ENCODE results near the gene BRINP1.

The BRINP1 gene

DNA sequence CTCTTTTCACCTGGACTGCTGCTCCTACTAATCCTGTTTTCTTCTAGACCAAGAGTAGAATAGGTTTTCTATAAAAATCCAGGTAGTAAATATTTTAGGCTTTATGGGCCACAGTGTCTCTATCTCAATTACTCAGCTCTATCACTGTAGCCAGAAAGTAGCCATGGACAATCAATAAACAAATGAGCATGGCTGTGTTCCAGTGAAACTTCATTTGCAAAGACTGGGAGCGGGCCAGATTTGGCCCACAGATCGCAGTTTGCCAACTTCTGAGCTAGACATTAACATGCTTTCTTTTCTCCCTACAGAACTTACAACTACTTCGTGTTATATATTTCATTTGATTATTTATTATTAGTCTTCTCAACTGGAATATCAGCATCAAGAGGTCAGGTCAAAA lies 30.2 kb downstream of the BRINP1 start:
- no peak for DNase-seq (ENCODE audit: low spot score)

DNA sequence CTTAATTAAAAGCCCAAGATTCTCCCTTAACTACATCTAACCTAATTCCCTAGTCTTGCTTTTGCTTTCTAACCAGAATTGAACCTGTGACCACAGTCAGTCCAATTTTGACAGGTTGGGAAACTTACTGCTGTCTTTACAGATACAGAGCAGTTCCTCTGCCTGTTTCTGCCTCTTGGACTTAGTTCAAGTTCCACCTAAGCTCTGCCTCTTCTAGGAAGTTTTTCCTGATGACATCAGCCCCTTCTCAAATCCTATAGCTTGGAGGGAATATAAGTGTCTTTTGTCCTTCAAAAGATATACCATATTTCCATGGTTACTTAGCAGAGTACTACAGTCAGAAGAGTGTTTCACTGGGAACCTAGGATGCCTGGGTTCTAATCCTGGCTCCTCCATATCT lies 31.7 kb downstream of the BRINP1 start:
- peak; percentile 54 for DNase-seq (ENCODE audit: low spot score)

DNA sequence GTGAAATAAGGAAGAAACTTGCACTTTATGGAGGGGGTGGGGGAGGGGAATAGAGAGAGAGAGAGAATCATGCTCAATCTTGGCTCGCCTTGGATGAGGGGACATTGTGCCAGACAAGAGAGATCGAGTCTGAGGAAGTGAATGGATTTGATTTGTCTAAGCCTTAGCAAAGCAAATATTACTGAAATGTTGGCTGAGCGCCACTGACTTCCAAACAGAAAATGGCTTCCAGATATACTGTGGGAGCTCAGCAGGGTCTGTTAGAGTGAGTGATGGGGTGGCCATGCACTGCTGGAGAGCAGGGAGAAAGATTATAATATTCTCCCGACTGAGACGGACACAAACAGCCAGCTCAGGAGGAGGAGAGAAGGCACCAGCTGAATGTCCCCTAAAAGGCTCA lies 34.5 kb downstream of the BRINP1 start:
- no peak for DNase-seq (ENCODE audit: low spot score)

DNA sequence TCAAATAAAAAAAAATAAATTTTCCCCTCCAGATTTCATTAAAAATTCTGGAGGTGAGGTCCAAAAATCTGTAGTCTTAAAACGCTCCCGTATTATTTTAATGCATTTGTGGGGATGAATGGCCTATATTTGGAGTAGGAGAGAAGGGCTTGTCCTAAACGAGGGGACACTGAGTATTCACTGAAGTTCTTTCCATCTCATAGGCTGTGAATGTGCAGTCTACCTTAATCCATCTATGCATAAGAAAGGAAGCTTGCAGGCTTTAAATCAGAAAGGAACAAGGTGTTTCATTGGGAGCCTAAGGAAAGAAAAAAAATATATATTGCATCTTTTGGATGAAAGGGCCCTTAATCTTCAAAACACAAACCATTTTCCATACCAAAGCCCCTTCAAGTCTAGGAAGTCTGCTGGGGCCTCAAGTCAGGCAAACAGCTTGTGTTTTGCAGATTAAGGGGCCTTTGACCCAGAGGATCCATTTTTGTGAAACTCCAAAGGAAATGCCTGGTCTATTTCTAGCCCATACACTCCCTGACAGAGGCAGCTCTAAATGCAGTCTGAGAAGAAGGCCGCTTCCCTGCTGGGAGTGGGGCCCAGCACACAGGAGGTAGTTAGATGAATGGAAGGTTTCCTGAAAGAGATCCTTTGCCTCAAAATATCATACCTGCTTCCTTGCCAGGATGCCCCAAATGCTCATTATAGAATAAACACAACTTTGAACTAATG lies 35.6 kb downstream of the BRINP1 start:
- no peak for DNase-seq (ENCODE audit: low spot score)

DNA sequence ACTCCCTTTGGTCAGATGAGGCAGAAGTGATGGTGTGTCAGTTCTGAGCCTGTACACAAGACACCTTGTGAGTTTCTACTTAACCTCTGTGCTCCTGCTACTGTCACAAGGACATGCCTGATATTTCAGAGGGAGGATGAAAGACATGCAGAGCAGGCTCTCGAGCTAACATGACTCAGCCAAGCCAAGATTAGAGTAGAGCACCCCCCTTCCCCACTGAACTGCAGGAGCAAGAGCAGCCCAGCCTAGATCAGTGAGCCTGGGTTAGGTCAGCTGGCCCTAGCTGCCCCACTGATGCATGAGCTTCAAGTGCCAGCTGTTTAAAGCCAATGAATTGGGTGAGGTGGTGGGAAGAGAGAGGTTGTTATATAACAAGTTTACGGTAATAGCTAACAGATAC lies 36.7 kb downstream of the BRINP1 start:
- DNase-seq (ENCODE audit: low spot score) = no peak

DNA sequence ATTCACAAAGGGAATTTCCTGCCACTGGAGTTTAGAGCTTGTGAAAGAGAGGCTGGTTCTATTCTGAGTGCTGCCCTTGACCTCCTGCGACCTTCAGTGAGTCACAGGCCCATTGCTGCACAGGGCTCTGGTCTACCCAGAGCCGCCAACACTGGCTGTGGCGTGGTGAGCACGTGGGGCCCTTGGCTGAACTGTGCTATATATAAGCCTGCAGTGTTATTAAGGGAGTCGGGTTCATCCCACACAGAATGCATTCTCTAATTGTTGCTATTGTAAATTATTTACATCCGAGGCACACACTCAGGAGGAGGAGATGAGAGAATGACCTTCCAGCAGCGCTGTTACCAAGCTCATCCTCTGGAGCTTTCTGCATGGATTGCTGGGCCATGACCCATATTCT lies 47.1 kb downstream of the BRINP1 start:
- no peak for DNase-seq (ENCODE audit: low spot score)

DNA sequence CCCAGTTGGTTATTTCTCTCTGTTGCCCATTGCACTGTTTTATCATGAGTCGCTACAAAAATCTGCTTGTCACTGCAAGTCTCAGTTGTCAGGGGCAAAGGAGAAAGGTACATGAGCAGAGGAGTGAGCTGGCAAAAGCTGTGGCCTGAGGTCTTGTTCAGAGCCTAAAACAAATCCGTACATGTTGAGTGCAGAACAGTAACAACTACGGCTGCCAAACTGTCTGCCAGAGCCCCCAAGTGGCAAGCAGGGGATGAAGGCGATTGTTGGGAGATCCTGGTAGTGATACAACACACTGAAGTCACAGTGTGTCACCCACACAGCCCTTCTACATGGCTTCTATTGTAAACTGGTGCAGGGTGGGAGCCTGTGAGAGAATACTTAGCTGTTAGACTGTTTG lies 50.9 kb downstream of the BRINP1 start:
- peak; percentile 42 for DNase-seq (ENCODE audit: low spot score)

DNA sequence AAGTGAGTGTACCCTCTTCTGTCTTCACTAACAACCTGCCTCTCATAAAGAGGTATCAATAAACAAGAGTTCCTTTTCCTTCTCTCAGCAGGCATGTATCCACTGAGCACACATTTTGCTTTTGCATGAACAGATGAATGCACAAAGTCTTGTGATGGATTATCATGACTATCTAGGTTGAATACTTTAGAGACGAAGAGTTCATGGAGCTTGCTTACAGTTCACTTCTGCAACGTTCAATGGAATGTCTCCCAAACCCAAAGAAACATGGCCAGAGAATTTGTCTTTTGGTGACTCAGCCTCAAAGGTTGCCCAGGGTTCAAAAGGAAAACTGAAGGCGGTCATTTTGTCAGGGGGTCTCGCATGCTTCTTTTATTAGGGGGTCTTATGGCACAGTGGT lies 55.4 kb downstream of the BRINP1 start:
- DNase-seq (ENCODE audit: low spot score) = no peak

DNA sequence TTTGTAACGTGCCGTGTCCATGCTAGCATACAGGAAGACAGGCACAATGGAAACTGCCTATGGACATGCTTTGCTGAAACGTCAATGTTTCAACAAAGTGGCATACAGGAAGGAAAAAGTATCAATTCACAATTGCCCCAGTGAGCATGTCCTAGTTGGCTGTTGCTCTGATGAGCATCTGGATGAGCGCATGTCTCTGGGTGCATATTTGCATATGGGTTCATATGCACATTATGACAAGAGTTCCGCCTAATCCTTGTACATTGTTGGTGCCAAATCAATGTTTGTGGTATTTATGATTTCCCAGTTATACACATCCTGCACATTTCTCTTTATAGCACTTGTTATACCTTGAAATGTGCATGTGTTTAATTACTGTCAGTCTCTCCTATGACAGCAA lies 58.5 kb downstream of the BRINP1 start:
- DNase-seq (ENCODE audit: low spot score) = no peak

DNA sequence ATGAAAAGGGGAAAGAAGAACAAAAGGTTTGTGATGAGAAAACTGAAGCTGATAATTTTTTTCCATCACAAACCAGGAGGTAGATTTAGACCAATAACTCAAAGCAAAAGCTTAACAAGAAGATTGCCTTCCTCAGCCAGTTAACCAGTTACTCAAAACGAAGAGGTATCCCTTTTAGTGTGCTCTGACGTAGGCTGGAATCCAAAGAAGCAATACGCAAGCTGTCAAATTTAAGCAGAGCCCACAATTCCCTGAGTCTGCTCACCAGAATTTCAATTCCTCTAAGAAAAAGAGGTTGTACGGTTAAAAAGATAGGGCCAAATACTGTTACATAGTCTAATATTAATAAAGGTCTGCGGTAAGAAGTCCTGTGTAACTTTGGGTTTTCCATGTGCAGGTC lies 61.8 kb downstream of the BRINP1 start:
- DNase-seq (ENCODE audit: low spot score) = peak; percentile 58

DNA sequence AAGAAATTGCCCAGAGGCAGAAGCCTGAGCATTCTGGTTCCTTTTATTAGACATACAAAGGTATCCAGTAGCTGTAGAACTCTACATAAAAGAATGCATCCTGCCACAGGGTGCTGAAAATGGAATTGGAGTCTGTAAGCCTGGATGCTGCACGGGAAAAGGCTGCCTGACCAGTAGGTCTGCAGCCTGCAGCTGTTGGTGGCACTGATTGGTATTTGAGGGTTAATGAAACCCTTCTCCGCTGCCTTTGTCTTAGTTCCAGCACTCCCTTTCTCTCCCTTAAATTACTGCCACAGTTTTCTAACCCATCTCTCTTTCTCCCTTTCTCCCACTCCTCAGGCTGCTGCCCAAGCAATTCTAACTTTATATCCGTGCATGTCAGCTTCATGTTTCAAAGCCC lies 64.7 kb downstream of the BRINP1 start:
- DNase-seq (ENCODE audit: low spot score) = no peak

DNA sequence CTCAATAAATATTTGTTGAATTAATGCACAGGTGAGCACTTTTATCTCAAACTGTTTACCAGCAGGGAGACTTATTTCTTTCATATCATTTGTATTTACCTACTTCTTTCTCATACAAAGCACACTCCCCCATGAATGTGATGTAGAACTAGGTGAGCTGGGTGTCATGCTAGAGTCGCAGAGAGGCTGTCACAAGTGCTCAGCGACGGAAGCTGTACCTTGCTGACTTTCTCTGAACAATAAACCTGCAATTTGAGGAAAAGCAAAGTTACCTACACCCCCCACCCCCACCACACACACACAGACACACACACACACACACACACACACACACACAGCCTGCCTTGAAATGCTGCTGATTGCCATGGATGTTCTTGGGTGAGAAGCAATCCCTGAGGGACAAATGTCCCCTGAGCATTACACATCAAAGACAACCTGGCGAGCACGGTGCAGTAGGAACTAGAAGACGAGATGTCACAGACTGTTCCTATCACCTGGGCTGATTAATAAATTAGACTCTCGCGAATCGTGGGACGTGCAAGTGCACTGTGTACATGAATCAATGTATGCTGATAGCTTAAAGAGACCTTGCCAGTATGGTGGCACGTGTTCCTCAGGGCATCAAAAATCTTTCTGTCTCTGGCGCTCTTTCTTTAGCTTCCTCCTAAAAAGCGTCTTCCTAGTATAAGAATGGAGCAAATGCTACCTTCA lies 66.1 kb downstream of the BRINP1 start:
- DNase-seq (ENCODE audit: low spot score) = no peak

DNA sequence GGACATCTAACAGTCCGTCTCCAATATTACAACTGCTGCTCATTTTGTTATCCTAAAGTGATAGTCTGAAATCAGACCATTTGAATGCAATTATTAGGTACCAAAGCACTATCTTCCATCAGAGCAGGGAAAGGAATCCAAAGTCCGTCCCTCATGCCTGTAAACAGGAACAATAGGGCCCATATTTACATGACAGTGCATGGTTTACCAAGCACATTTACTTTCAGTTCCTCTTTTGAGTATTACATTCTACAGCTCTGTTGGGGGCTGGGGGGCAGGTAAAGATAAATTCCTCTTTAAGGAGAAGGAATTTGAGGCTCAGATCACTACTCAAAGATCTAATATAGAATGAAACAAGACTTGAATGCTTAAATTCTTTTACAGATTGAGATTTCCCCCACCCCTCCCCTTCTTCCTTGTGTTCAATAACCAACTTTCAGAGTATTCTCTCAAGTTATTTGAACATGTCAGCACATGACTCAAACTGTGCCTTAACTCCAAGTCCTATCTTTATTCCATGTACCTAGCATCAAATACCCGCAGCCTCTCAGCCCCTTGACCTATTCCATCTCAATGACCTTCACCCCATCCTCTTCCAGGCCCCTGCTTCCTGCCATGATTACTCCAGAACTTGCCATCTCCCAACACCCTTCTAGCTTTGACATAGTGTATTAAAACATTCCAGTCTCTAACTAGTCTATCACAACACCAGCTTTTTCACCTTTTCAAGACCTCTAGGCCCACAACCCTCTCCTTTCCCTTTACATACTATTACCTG lies 71.0 kb downstream of the BRINP1 start:
- DNase-seq (ENCODE audit: low spot score) = no peak

DNA sequence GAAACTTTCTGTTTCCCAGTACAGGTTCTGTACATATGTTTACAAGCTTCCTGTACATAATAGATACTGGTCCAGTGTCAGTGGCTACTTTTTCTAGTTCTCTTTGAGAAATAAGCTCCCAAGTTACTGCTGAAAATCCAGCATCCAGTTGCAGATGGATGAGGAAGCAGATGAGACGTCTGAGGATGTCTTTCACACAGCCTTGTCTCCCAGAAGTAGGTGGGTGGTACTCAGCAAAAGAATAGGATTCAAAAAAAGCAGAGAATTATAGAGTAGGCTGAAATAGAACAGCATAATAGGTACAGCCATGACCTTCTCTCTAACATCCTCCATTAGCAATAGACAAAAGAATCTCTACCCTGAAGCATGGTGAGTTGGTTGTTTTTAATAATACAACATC lies 77.7 kb downstream of the BRINP1 start:
- no peak for DNase-seq (ENCODE audit: low spot score)

DNA sequence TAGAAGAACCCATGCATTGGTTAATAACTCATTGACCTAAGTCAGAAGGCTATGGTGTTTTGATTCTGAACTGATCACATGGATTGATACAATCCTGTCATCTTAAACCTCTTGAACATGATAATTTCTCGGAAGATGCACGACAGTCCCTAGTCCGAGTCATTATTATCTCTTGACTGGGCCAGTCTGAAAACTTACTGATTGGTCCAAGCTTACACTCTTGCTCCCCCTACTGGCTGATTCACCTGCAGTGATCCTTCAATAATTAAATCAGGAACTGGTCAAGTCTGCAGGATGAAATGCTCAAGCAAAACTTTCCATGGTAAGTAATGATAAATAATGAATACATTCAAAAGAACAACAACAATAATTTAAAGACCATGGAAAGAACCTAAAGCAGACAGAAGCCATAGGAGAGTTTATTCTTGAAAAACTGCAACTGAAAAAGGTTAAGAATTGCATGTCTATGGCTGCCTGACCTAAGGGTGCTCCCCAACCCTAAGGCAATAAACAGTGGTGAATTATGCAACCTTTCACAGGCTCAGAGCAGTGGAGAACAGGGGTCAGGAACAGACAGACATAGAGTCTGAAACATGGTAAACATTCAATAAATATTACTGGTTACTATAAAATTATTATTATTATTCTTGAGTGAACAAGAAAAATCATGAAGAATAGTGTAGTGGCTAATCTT lies 79.3 kb downstream of the BRINP1 start:
- peak; percentile 63 for DNase-seq (ENCODE audit: low spot score)

DNA sequence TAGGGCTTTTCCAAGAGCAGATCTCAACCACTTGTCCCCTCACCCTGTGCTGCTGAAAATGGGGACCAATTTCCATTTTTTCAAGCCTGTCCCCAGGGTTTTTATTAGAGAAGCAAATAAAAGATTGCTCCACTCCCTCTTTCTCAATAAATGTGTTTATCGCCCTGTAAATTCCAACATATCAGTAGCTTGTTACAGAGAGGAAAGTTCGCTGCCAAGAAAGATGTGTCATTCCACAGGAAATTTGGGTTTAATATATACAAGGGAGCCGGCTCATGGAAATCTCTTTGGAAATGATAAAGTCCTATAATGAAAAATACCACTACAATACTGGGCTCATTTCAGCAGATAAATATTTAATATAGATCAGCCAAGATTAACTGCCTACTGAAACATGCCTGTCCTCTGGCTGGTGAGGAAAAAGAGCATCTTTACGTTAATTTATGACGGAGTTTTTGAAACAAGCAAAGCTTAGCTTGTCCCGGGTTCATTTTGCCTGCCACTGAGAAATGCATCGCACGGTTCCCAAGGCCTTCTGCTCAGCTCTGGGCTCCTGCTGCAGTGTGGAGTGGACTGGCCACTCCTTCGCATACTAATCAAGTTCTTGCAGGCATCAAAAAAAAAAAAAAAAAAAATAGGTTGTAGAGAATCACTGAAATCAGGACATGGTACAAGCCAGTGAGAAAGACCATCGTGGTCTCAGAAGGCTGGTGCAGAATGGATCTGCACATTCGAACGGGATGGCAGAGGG lies 84.5 kb downstream of the BRINP1 start:
- DNase-seq (ENCODE audit: low spot score) = peak; percentile 49

DNA sequence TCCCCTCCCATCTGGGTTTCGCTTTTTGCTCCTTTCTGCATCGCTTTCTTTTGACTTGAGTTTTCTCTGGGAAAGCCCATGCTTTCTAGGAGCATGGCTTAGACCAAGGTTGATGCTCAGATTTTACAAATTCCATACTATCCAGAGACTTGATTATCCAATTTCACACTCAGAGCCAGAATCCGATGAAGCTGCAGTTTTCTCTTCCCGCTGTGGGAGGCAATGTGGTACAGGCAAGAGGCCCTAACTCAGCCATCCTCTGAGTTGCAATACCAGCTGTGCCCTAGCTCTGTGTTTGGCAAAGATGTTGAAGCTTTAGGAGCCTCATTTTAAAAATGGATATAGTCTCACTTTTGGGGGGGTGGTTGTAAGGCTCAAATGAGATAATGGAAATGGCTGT lies 85.1 kb downstream of the BRINP1 start:
- DNase-seq (ENCODE audit: low spot score) = peak; percentile 55

DNA sequence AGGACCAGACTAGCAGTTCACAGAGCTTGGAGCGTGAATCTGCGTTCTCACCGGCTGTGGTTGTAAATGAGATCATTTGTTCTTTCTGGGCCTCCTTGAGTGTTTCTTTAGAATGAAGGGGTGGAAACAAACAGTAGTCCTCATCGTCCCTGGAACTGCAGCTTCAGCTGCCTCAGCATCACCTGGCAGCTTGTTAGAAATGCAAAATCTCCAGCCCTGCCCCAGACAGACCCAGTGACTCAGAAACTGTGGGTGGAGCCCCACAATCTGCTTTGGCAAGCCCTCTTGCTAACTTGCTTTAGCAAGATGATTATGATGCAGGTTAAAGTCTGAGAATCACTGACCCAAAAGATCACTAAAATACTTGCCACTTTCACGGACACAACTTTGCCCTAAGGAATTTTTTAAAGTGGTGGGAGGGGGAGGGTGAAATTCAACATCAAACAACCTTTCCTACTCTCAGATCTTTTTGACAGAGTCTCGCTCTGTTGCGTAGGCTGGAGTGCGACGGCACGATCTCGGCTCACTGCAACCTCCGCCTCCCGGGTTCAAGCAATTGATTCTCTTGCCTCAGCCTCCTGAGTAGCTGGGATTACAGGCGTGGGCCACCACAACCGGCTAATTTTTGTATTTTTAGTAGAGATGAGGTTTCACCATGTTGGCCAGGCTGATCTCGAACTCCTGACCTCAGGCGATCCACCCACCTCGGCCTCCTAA lies 86.0 kb downstream of the BRINP1 start:
- DNase-seq (ENCODE audit: low spot score) = peak; percentile 63

DNA sequence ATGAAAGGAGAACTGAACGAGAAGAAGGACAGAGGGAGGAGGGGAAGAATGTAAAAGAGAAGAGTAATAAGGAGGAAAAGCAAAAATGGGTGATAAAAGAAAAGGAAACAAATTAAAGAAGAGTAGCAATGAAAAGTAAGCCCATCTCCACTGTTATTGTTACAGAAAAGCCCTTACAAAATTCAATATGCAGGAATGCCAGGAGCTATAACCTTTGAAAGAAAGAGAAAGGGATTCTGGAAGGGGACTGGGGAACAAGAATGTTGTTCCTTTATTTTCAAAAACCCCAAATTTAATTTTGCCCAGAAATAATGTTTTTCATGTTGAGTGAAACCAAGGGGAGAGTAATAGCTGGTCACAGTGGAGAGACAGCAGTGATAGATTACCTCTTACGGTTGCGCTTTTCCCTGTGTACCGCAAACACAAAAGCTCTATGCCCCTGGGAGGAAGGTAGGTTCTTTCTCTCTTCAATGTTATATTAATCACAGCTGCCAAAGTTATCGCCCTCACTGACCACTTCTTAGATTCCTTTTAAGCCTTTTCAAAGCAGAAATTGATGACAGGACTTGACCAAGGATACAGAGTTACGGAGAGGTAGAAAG lies 86.7 kb downstream of the BRINP1 start:
- no peak for DNase-seq (ENCODE audit: low spot score)

DNA sequence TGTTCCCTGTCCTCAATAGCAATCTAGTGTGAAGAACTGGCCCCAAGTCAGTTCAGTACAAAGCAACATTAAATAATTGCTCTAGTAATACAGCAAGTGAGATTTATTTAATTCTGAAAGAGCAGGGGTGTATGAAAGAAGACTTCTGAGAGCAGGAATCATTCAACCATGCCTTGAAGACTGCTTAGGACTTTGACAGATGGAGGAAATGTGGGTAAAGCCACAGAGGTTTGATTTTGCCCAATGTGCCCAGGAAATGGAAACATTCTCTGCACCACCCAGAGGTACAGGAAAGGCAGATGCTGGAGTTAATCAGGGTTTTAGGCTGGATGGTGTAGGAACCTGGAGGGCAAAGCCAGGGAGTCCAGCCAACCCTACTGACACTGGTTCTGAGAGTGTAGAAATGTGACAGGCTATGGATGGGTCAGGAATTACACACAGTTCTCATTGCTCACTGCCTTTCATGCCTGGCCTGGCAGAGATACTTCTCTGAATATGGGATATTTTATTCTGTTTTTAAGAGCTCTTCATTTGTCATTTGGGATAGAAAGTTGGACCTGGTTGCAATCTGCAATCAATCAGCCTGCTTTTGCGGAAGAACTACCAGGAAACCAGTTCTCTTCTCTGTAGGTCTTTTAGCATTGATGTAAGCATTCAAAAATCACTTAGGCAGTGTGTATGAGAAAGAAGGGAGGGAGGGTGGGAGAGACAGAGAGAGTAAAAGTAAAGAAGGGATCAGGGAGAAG lies 88.3 kb downstream of the BRINP1 start:
- DNase-seq (ENCODE audit: low spot score) = peak; percentile 41

All from cerebellar cortex (tissue), 1 donor.